ENCODE measurements around the gene CDC42EP1.
A peak's percentile ranks its signal among the peaks of the same experiment; 100 is the strongest.
"Not testable (repeated sequence)": the region's sequence is repeated elsewhere in the genome, so short reads cannot be mapped to it uniquely, and the experiment has no call there.

The CDC42EP1 gene

GRCh38 chr22:37610153-37610475 lies 49.8 kb downstream of the CDC42EP1 start:
- not testable (repeated sequence) for FAIRE-seq; DNase-seq (ENCODE audit: low spot score)

- DNase-seq (ENCODE audit: low spot score) (no peak), FAIRE-seq (no peak)
Observed at GRCh38 chr22:37610480-37611129, 50.3 kb downstream of the CDC42EP1 start.

GRCh38 chr22:37611207-37611606 lies 50.9 kb downstream of the CDC42EP1 start:
- FAIRE-seq (no peak), DNase-seq (ENCODE audit: low spot score) (no peak)

GRCh38 chr22:37616201-37617083 lies 56.2 kb downstream of the CDC42EP1 start:
- FAIRE-seq, result no peak
- DNase-seq (ENCODE audit: low spot score), result peak; percentile 4

GRCh38 chr22:37617431-37617830 lies 57.2 kb downstream of the CDC42EP1 start:
- FAIRE-seq (no peak), DNase-seq (ENCODE audit: low spot score) (no peak)

GRCh38 chr22:37618072-37618656 lies 57.9 kb downstream of the CDC42EP1 start:
- no peak for DNase-seq (ENCODE audit: low spot score)
- FAIRE-seq, result no peak

- DNase-seq (ENCODE audit: low spot score), result no peak
- FAIRE-seq, result no peak
Observed at GRCh38 chr22:37618674-37619073, 58.4 kb downstream of the CDC42EP1 start.
